A549 treated with dexamethasone at 1 μM for 4 hours (cell line): ENCODE data around the gene IMMP2L. TPM values are rescaled to one million over a fixed set of nuclear protein-coding genes. Genes with fewer than 3 reads are reported as not detected.

ENCODE experiments used
- total RNA-seq: library from RNA; stranded (reverse); fragments of 200-300 nt; extraction: Qiagen RNA extraction; gene quantifications from 5 replicates; pipeline ENCODE4 v1.2.3, GENCODE V29; 2022

Gene IMMP2L
- 14.3 to 22.4 TPM (median 21.1 TPM) in 5 replicates for total RNA-seq

GRCh38 chr7:111561904-111562732, at the start of gene IMMP2L:
TSS of gene IMMP2L (minus strand) at chr7:111562492.

GRCh38 chr7:111090846-111091245, 471.4 kb downstream of the IMMP2L start, which contains the start of gene LRRN3:
TSS of gene LRRN3 (plus strand) at chr7:111091127. CDS start at chr7:111122773, 31,646 bp downstream.

